ENCODE results near the gene GJA1. TPM values are rescaled to one million over a fixed set of nuclear protein-coding genes. Genes with fewer than 3 reads are reported as not detected.
"Not testable (repeated sequence)": the region's sequence is repeated elsewhere in the genome, so short reads cannot be mapped to it uniquely, and the experiment has no call there.

The GJA1 gene
- total and polyA plus RNA-seq, 2 donors (not counting 1 experiment from before 2014, with no cell fraction given): 77.8 to 209 TPM

- H3K9me3 ChIP-seq (ENCODE audit: control insufficient read depth, insufficient read depth, low read depth, low read length): no peaks in the 10 kb centered on the region
- H3K4me1 ChIP-seq (ENCODE audit: control insufficient read depth, extremely low read depth, insufficient read depth, low read length): no peaks in the 10 kb centered on the region
- no peak overlapping the region for H2AFZ ChIP-seq (ENCODE audit: low read length)
- no peak overlapping the region for H3K9ac ChIP-seq (ENCODE audit: insufficient read depth, low read length)
- H3K27ac ChIP-seq (ENCODE audit: insufficient read depth, low read length): no peak overlapping the region
- H3K79me2 ChIP-seq (ENCODE audit: control insufficient read depth, insufficient read depth, low read length): peaks cover 58% of the 10 kb centered on the region
- peak in 1 of 2 donors; percentile 61 for DNase-seq (ENCODE audit: low read depth in 2 of 2)
- no peak overlapping the region for H3K4me3 ChIP-seq (replicated peaks in 1 of 4; ENCODE audit: control extremely low read depth in 1 of 4, insufficient read depth in 1 of 4, low read depth in 3 of 4, low read length in 4 of 4)
- no peaks in the 10 kb centered on the region for H3K27me3 ChIP-seq (ENCODE audit: control insufficient read depth, insufficient read depth, low read length)
- TF ChIP-seq CTCF (conservative IDR thresholded peaks at IDR 0.05 in 1 of 2, IDR thresholded peaks at IDR 0.05 in 1 of 2; ENCODE audit: low read depth in 1 of 2, low read length in 2 of 2): no peak
- no peak for TF ChIP-seq EZH2 (IDR thresholded peaks at IDR 0.05; ENCODE audit: low read length, missing control alignments)
- peaks cover 5% of the 10 kb centered on the region for H3K36me3 ChIP-seq (ENCODE audit: control insufficient read depth, insufficient read depth, low read length)
- H4K20me1 ChIP-seq (ENCODE audit: control insufficient read depth, extremely low read depth, insufficient read depth, low read length): no peaks in the 10 kb centered on the region
- no peak overlapping the region for H3K4me2 ChIP-seq (ENCODE audit: extremely low read depth, insufficient read depth, low read length)
Measured at GRCh38 chr6:121443971-121444541, 8.6 kb downstream of the GJA1 start.

GRCh38 chr6:121446705-121447104 is 11.3 kb downstream of the GJA1 start:
- H3K27ac ChIP-seq (ENCODE audit: insufficient read depth, low read length); H3K4me2 ChIP-seq (ENCODE audit: extremely low read depth, insufficient read depth, low read length); H3K27me3 ChIP-seq (ENCODE audit: control insufficient read depth, insufficient read depth, low read length); H3K9me3 ChIP-seq (ENCODE audit: control insufficient read depth, insufficient read depth, low read depth, low read length); H3K4me1 ChIP-seq (ENCODE audit: control insufficient read depth, extremely low read depth, insufficient read depth, low read length); H3K9ac ChIP-seq (ENCODE audit: insufficient read depth, low read length); H2AFZ ChIP-seq (ENCODE audit: low read length); H4K20me1 ChIP-seq (ENCODE audit: control insufficient read depth, extremely low read depth, insufficient read depth, low read length); H3K36me3 ChIP-seq (ENCODE audit: control insufficient read depth, insufficient read depth, low read length); DNase-seq (ENCODE audit: low read depth in 2 of 2); H3K4me3 ChIP-seq (replicated peaks in 1 of 4; ENCODE audit: control extremely low read depth in 1 of 4, insufficient read depth in 1 of 4, low read depth in 3 of 4, low read length in 4 of 4): not testable (repeated sequence)
- peaks cover 38% of the 10 kb centered on the region for H3K79me2 ChIP-seq (ENCODE audit: control insufficient read depth, insufficient read depth, low read length)

GRCh38 chr6:121447746-121448145 is 12.3 kb downstream of the GJA1 start:
- H4K20me1 ChIP-seq (ENCODE audit: control insufficient read depth, extremely low read depth, insufficient read depth, low read length); H3K9ac ChIP-seq (ENCODE audit: insufficient read depth, low read length); H2AFZ ChIP-seq (ENCODE audit: low read length); DNase-seq (ENCODE audit: low read depth in 2 of 2); H3K27me3 ChIP-seq (ENCODE audit: control insufficient read depth, insufficient read depth, low read length); H3K36me3 ChIP-seq (ENCODE audit: control insufficient read depth, insufficient read depth, low read length); H3K4me2 ChIP-seq (ENCODE audit: extremely low read depth, insufficient read depth, low read length); H3K9me3 ChIP-seq (ENCODE audit: control insufficient read depth, insufficient read depth, low read depth, low read length); H3K4me1 ChIP-seq (ENCODE audit: control insufficient read depth, extremely low read depth, insufficient read depth, low read length); H3K4me3 ChIP-seq (replicated peaks in 1 of 4; ENCODE audit: control extremely low read depth in 1 of 4, insufficient read depth in 1 of 4, low read depth in 3 of 4, low read length in 4 of 4); H3K27ac ChIP-seq (ENCODE audit: insufficient read depth, low read length): not testable (repeated sequence)
- peaks cover 30% of the 10 kb centered on the region for H3K79me2 ChIP-seq (ENCODE audit: control insufficient read depth, insufficient read depth, low read length)

GRCh38 chr6:121448528-121448927 is 13.1 kb downstream of the GJA1 start:
- not testable (repeated sequence) for H3K27ac ChIP-seq (ENCODE audit: insufficient read depth, low read length); H3K27me3 ChIP-seq (ENCODE audit: control insufficient read depth, insufficient read depth, low read length); H3K9ac ChIP-seq (ENCODE audit: insufficient read depth, low read length); H3K4me1 ChIP-seq (ENCODE audit: control insufficient read depth, extremely low read depth, insufficient read depth, low read length); H4K20me1 ChIP-seq (ENCODE audit: control insufficient read depth, extremely low read depth, insufficient read depth, low read length); H3K4me2 ChIP-seq (ENCODE audit: extremely low read depth, insufficient read depth, low read length); H3K9me3 ChIP-seq (ENCODE audit: control insufficient read depth, insufficient read depth, low read depth, low read length); H2AFZ ChIP-seq (ENCODE audit: low read length); H3K4me3 ChIP-seq (replicated peaks in 1 of 4; ENCODE audit: control extremely low read depth in 1 of 4, insufficient read depth in 1 of 4, low read depth in 3 of 4, low read length in 4 of 4); H3K36me3 ChIP-seq (ENCODE audit: control insufficient read depth, insufficient read depth, low read length)
- peak in 1 of 2 donors; percentile 35 for DNase-seq (ENCODE audit: low read depth in 2 of 2)
- H3K79me2 ChIP-seq (ENCODE audit: control insufficient read depth, insufficient read depth, low read length): peaks cover 25% of the 10 kb centered on the region
